Keratinocyte (primary cell): ENCODE data around the gene HOXC4. TPM values are rescaled to one million over a fixed set of nuclear protein-coding genes. Genes with fewer than 3 reads are reported as not detected.

ENCODE experiments used
- DNase-seq: peaks from one replicate; pipeline ENCODE4 v3.0.0-alpha.2; 2011; ENCODE audit warnings: low read depth, missing footprints, low spot score
- FAIRE-seq: peaks from 2 replicates; lab custom pipeline; 2011; peaks lifted over from hg19 to GRCh38; lab: Jason Lieb, UNC
- H2AFZ ChIP-seq: 2 replicates; pipeline ENCODE4 v1.6.0; 2012; ENCODE audit warnings: low read length, control low read depth, inconsistent platforms; ENCODE audit not compliant: control insufficient read depth
- H3K27ac ChIP-seq: 2 replicates; pipeline ENCODE4 v1.5.1; 2011; ENCODE audit warnings: low read length; ENCODE audit not compliant: control insufficient read depth, insufficient read depth
- H3K27me3 ChIP-seq: 3 replicates; pipeline ENCODE4 v1.6.0; 2011; ENCODE audit warnings: low read length; ENCODE audit not compliant: control insufficient read depth, insufficient read depth; ENCODE audit errors: extremely low read depth
- H3K36me3 ChIP-seq, 2 experiments: 2 replicates in 1 of 2; 3 replicates in 1 of 2; pipeline ENCODE4 v1.5.1; 2011; ENCODE audit warnings: low read length in 2 of 2, mild to moderate bottlenecking in 1 of 2; ENCODE audit not compliant: control insufficient read depth in 2 of 2, insufficient read depth in 2 of 2; ENCODE audit errors: extremely low read depth in 1 of 2
- H3K4me1 ChIP-seq: 3 replicates; pipeline ENCODE4 v1.5.1; 2011; ENCODE audit warnings: low read length; ENCODE audit not compliant: control insufficient read depth, insufficient read depth; ENCODE audit errors: extremely low read depth
- H3K4me2 ChIP-seq: 3 replicates; pipeline ENCODE4 v1.6.0; 2011; ENCODE audit warnings: low read depth, low read length; ENCODE audit not compliant: control insufficient read depth, insufficient read depth; ENCODE audit errors: extremely low read depth
- H3K4me3 ChIP-seq, 3 experiments: fragments of 200-600 bp in 1 of 3; sonication (generic) in 1 of 3; 2 replicates in 2 of 3; 3 replicates in 1 of 3; pipeline ENCODE4 v1.5.1; 2011 to 2016; ENCODE audit warnings: low read length in 3 of 3, mild to moderate bottlenecking in 3 of 3, control low read depth in 2 of 3, inconsistent platforms in 1 of 3, low read depth in 1 of 3, mixed read lengths in 1 of 3, mixed run types in 1 of 3, moderate library complexity in 1 of 3; ENCODE audit not compliant: control insufficient read depth in 2 of 3, insufficient read depth in 2 of 3; ENCODE audit errors: extremely low read depth in 1 of 3
- H3K79me2 ChIP-seq: 2 replicates; pipeline ENCODE4 v1.6.0; 2012; ENCODE audit warnings: low read length; ENCODE audit not compliant: control insufficient read depth, insufficient read depth
- H3K9ac ChIP-seq: 3 replicates; pipeline ENCODE4 v1.6.0; 2011; ENCODE audit warnings: low read length; ENCODE audit not compliant: control insufficient read depth, insufficient read depth; ENCODE audit errors: extremely low read depth
- H3K9me1 ChIP-seq: 3 replicates; pipeline ENCODE4 v1.6.0; 2011; ENCODE audit warnings: low read length; ENCODE audit not compliant: control insufficient read depth, insufficient read depth; ENCODE audit errors: extremely low read depth
- H3K9me3 ChIP-seq: 2 replicates; pipeline ENCODE4 v1.5.1; 2012; ENCODE audit warnings: low read depth, low read length; ENCODE audit not compliant: control insufficient read depth
- H4K20me1 ChIP-seq: 3 replicates; pipeline ENCODE4 v1.6.0; 2011; ENCODE audit warnings: low read length; ENCODE audit not compliant: control insufficient read depth, insufficient read depth; ENCODE audit errors: extremely low read depth
- CTCF ChIP-seq, 3 experiments: IDR thresholded peaks in 1 of 3; conservative IDR thresholded peaks in 1 of 3; optimal IDR thresholded peaks in 1 of 3; 2 replicates in 2 of 3; 3 replicates in 1 of 3; pipeline versions ENCODE3 to v1.5.1; 2011; ENCODE audit warnings: low read length in 3 of 3, mild to moderate bottlenecking in 3 of 3, moderate library complexity in 2 of 3, control low read depth in 1 of 3, inconsistent platforms in 1 of 3; ENCODE audit not compliant: insufficient read depth in 2 of 3; ENCODE audit errors: extremely low read depth in 1 of 3
- EZH2 ChIP-seq: IDR thresholded peaks from one replicate; pipeline ENCODE4 v1.6.1; 2012; ENCODE audit warnings: inconsistent platforms, mild to moderate bottlenecking, low read length, moderate library complexity
- dilution Hi-C: fragments of 300-500 bp; cut with MboI; formaldehyde crosslinking; loops from one replicate; pipeline ENCODE4 v1.7.0; 2020; ENCODE audit warnings: low sequenced_read_pairs; ENCODE audit not compliant: extremely low pct_ligation_motif_present
- polyA plus RNA-seq, 5 experiments: library from polyadenylated mRNA; depleted of rRNA in 3 of 5; stranded (reverse) in 3 of 5; stranded (forward) in 1 of 5; unstranded in 1 of 5; fragments of >200 nt; gene quantifications; 1 replicate in 1 of 5; 2 replicates in 3 of 5; 3 replicates in 1 of 5; pipeline versions ENCODE4 v1.2.1 to v1.2.3, GENCODE V29; 2011 to 2012; ENCODE audit warnings: missing spikeins in 2 of 5, low read depth in 1 of 5, low replicate concordance in 1 of 5

The HOXC4 gene
- polyA plus RNA-seq, 1 donor (not counting 4 experiments of a cell fraction or from before 2014, with no cell fraction given) = 1.8 TPM

GRCh38 chr12:54040148-54040494 lies 13.5 kb upstream of the HOXC4 start:
- H3K36me3 ChIP-seq = no peaks in the 10 kb centered on the region
- no peak overlapping the region for H3K4me2 ChIP-seq
- H3K9me3 ChIP-seq = no peaks in the 10 kb centered on the region
- H3K4me1 ChIP-seq = peaks cover 31% of the 10 kb centered on the region
- dilution Hi-C loops = no loop called here
- H4K20me1 ChIP-seq = no peaks in the 10 kb centered on the region
- DNase-seq (no peak), FAIRE-seq (no peak)
- no peak overlapping the region for H3K4me3 ChIP-seq
- no peak for TF ChIP-seq CTCF (optimal IDR thresholded peaks at IDR 0.05 in 1 of 3, IDR thresholded peaks at IDR 0.05 in 1 of 3, conservative IDR thresholded peaks at IDR 0.05 in 1 of 3; ENCODE audit: extremely low read depth in 1 of 3, insufficient read depth in 2 of 3, low read length in 3 of 3)
- no peak for TF ChIP-seq EZH2
- H3K27me3 ChIP-seq = peaks cover 3% of the 10 kb centered on the region
- no peak overlapping the region for H2AFZ ChIP-seq
- H3K27ac ChIP-seq = no peak overlapping the region
- no peaks in the 10 kb centered on the region for H3K79me2 ChIP-seq
- no peaks in the 10 kb centered on the region for H3K9me1 ChIP-seq
- H3K9ac ChIP-seq = no peak overlapping the region

GRCh38 chr12:54040648-54041047 lies 13.0 kb upstream of the HOXC4 start:
- Histone ChIP-seq H3K4me1 (peaks cover 29% of the 10 kb centered on the region), H3K27me3 (peaks cover 3% of the 10 kb centered on the region), H3K27ac (no peak overlapping the region), H3K9me1 (no peaks in the 10 kb centered on the region), H3K79me2 (no peaks in the 10 kb centered on the region), H3K9ac (no peak overlapping the region), H3K4me2 (no peak overlapping the region), H3K4me3 (no peak overlapping the region), H2AFZ (no peak overlapping the region), H3K9me3 (no peaks in the 10 kb centered on the region), H3K36me3 (no peaks in the 10 kb centered on the region), H4K20me1 (no peaks in the 10 kb centered on the region)
- TF ChIP-seq CTCF (optimal IDR thresholded peaks at IDR 0.05 in 1 of 3, IDR thresholded peaks at IDR 0.05 in 1 of 3, conservative IDR thresholded peaks at IDR 0.05 in 1 of 3; ENCODE audit: extremely low read depth in 1 of 3, insufficient read depth in 2 of 3, low read length in 3 of 3) (no peak), EZH2 (no peak)
- dilution Hi-C loops = no loop called here
- FAIRE-seq (no peak), DNase-seq (no peak)
